H1 (cell line): ENCODE measurements around the gene SV2B. TPM values are rescaled to one million over a fixed set of nuclear protein-coding genes. Genes with fewer than 3 reads are reported as not detected.

ENCODE experiments used
- CTCF ChIA-PET: fragments of 300-600 bp; sonication (Branson Sonifier 250); formaldehyde crosslinking; loops from one replicate; lab custom pipeline; 2021; ENCODE audit not compliant: partially characterized antibody; lab: Charles Lee
- POLR2A ChIA-PET: fragments of 300-600 bp; sonication (Branson Sonifier 250); formaldehyde crosslinking; loops from one replicate; lab custom pipeline; 2021; ENCODE audit warnings: inconsistent platforms; ENCODE audit not compliant: partially characterized antibody; lab: Charles Lee
- DNase-seq, 2 experiments: peaks; one replicate each; pipeline versions ENCODE4 v3.0.0 to v3.0.0-alpha.2; 2010 to 2022; ENCODE audit warnings: low spot score in 2 of 2, low read depth in 1 of 2, mixed read lengths in 1 of 2
- FAIRE-seq: peaks from 2 replicates; lab custom pipeline; 2011; peaks lifted over from hg19 to GRCh38; lab: Jason Lieb, UNC
- H2AFZ ChIP-seq: 2 replicates; pipeline ENCODE4 v1.8.1; 2012; ENCODE audit warnings: low read length, inconsistent platforms
- H2AK5ac ChIP-seq: 2 replicates; pipeline ENCODE4 v1.6.1; 2013; ENCODE audit warnings: low read depth, low read length
- H2BK120ac ChIP-seq: replicated peaks from 2 replicates; pipeline ENCODE3; 2013; ENCODE audit warnings: low read depth, low read length, inconsistent platforms
- H2BK12ac ChIP-seq: 2 replicates; pipeline ENCODE4 v1.6.1; 2013; ENCODE audit warnings: low read depth, low read length
- H2BK15ac ChIP-seq: 2 replicates; pipeline ENCODE4 v1.6.1; 2013; ENCODE audit warnings: low read length
- H2BK20ac ChIP-seq: 2 replicates; pipeline ENCODE4 v1.6.1; 2013; ENCODE audit warnings: low read length
- H2BK5ac ChIP-seq: 2 replicates; pipeline ENCODE4 v1.6.1; 2013; ENCODE audit warnings: low read depth, low read length
- H3K14ac ChIP-seq: 2 replicates; pipeline ENCODE4 v1.6.1; 2013; ENCODE audit warnings: inconsistent platforms; ENCODE audit not compliant: insufficient read length
- H3K18ac ChIP-seq: 2 replicates; pipeline ENCODE4 v1.6.1; 2013; ENCODE audit warnings: low read length; ENCODE audit errors: extremely low read depth
- H3K23ac ChIP-seq: 2 replicates; pipeline ENCODE4 v1.6.1; 2013; ENCODE audit warnings: inconsistent platforms; ENCODE audit not compliant: insufficient read length
- H3K23me2 ChIP-seq: 2 replicates; pipeline ENCODE4 v1.6.1; 2013; ENCODE audit warnings: low read depth, low read length
- H3K27ac ChIP-seq: 2 replicates; pipeline ENCODE4 v1.6.1; 2011; ENCODE audit warnings: low read depth, low read length, inconsistent platforms
- H3K27me3 ChIP-seq, 4 experiments: replicated peaks in 1 of 4; 1 replicate in 1 of 4; 2 replicates in 3 of 4; pipeline versions ENCODE4 v1.6.1 to v1.8.1; 2011 to 2013; ENCODE audit warnings: low read length in 3 of 4, mild to moderate bottlenecking in 3 of 4, inconsistent platforms in 2 of 4, mixed read lengths in 2 of 4, moderate library complexity in 1 of 4; ENCODE audit not compliant: control insufficient read depth in 3 of 4, insufficient read depth in 3 of 4; ENCODE audit errors: extremely low read depth in 1 of 4
- H3K36me3 ChIP-seq, 4 experiments: 2 replicates each; pipeline versions ENCODE4 v1.6.1 to v1.8.1; 2011 to 2013; ENCODE audit warnings: mild to moderate bottlenecking in 4 of 4, low read length in 3 of 4, moderate library complexity in 2 of 4, control low read depth in 1 of 4, inconsistent platforms in 1 of 4; ENCODE audit not compliant: insufficient read depth in 4 of 4, control insufficient read depth in 2 of 4
- H3K4ac ChIP-seq: replicated peaks from 2 replicates; pipeline ENCODE3; 2013; ENCODE audit warnings: low read length, low read depth, mixed read lengths, inconsistent platforms; ENCODE audit not compliant: insufficient read length
- H3K4me1 ChIP-seq, 4 experiments: replicated peaks in 1 of 4; 1 replicate in 1 of 4; 2 replicates in 3 of 4; pipeline versions ENCODE4 v1.6.1 to v1.8.1; 2011 to 2013; ENCODE audit warnings: low read length in 3 of 4, inconsistent platforms in 2 of 4, mixed read lengths in 1 of 4; ENCODE audit not compliant: insufficient read depth in 4 of 4, control insufficient read depth in 3 of 4
- H3K4me2 ChIP-seq, 2 experiments: 2 replicates each; pipeline versions ENCODE4 v1.6.1 to v1.8.1; 2011 to 2013; ENCODE audit warnings: low read depth in 2 of 2, low read length in 2 of 2, control low read depth in 1 of 2, inconsistent platforms in 1 of 2, mild to moderate bottlenecking in 1 of 2; ENCODE audit not compliant: insufficient read depth in 1 of 2
- H3K4me3 ChIP-seq, 4 experiments: fragments of 200-600, 300-600 bp in 1 of 4; sonication (generic), shearing (Covaris generic), sonication (Bioruptor Twin) in 1 of 4; 2 replicates each; pipeline versions ENCODE4 v1.5.1 to v1.8.1; 2011 to 2016; ENCODE audit warnings: low read length in 4 of 4, low read depth in 3 of 4, control low read depth in 2 of 4, inconsistent platforms in 2 of 4, mild to moderate bottlenecking in 2 of 4, mixed read lengths in 1 of 4, moderate library complexity in 1 of 4; ENCODE audit not compliant: insufficient read depth in 2 of 4; ENCODE audit errors: extremely low read depth in 1 of 4
- H3K56ac ChIP-seq: replicated peaks from 2 replicates; pipeline ENCODE3; 2013; ENCODE audit warnings: low read depth, mild to moderate bottlenecking, mixed read lengths, low read length, inconsistent platforms; ENCODE audit not compliant: insufficient read length
- H3K79me1 ChIP-seq: 2 replicates; pipeline ENCODE4 v1.6.1; 2013; ENCODE audit warnings: low read depth, low read length, control low read depth
- H3K79me2 ChIP-seq, 2 experiments: 2 replicates each; pipeline versions ENCODE4 v1.6.1 to v1.8.1; 2012 to 2013; ENCODE audit warnings: low read length in 2 of 2, mild to moderate bottlenecking in 2 of 2, inconsistent platforms in 1 of 2; ENCODE audit not compliant: insufficient read depth in 2 of 2, control insufficient read depth in 1 of 2
- H3K9ac ChIP-seq, 4 experiments: replicated peaks in 1 of 4; 1 replicate in 1 of 4; 2 replicates in 3 of 4; pipeline versions ENCODE4 v1.6.1 to v1.8.1; 2011 to 2013; ENCODE audit warnings: low read depth in 3 of 4, low read length in 3 of 4, control low read depth in 2 of 4, mild to moderate bottlenecking in 2 of 4, moderate library complexity in 2 of 4, inconsistent platforms in 1 of 4; ENCODE audit errors: extremely low read depth in 1 of 4
- H3K9me3 ChIP-seq, 2 experiments: 2 replicates each; pipeline versions ENCODE4 v1.6.1 to v1.8.1; 2012 to 2013; ENCODE audit warnings: mild to moderate bottlenecking in 2 of 2, moderate library complexity in 2 of 2, control low read depth in 1 of 2, inconsistent platforms in 1 of 2, low read depth in 1 of 2, low read length in 1 of 2, mixed read lengths in 1 of 2; ENCODE audit not compliant: insufficient read depth in 2 of 2
- H4K20me1 ChIP-seq, 2 experiments: replicated peaks in 1 of 2; 2 replicates each; pipeline versions ENCODE3 to v1.8.1; 2011 to 2013; ENCODE audit warnings: inconsistent platforms in 2 of 2, low read length in 2 of 2, mild to moderate bottlenecking in 1 of 2; ENCODE audit not compliant: insufficient read depth in 2 of 2, control insufficient read depth in 1 of 2
- H4K5ac ChIP-seq: 2 replicates; pipeline ENCODE4 v1.6.1; 2013; ENCODE audit warnings: low read length, low read depth, mixed read lengths, inconsistent platforms; ENCODE audit not compliant: insufficient read length
- H4K8ac ChIP-seq: 2 replicates; pipeline ENCODE4 v1.8.0; 2013; ENCODE audit warnings: mild to moderate bottlenecking, moderate library complexity, low read length, inconsistent platforms; ENCODE audit not compliant: insufficient read depth; ENCODE audit errors: extremely low read depth
- H4K91ac ChIP-seq: replicated peaks from 2 replicates; pipeline ENCODE3; 2013; ENCODE audit warnings: low read length, mixed read lengths, inconsistent platforms; ENCODE audit not compliant: insufficient read length
- CBX5 ChIP-seq: fragments of 300-800, 300-1000 bp; sonication (generic); IDR thresholded peaks from 2 replicates; pipeline ENCODE4 v1.7.1; 2016; ENCODE audit warnings: antibody characterized with exemption, low read length, low read depth
- CBX8 ChIP-seq: fragments of 300-800, 300-1000 bp; sonication (generic); IDR thresholded peaks from 2 replicates; pipeline ENCODE4 v1.7.1; 2016; ENCODE audit warnings: low read depth, low read length, borderline replicate concordance
- CHD1 ChIP-seq: IDR thresholded peaks from 2 replicates; pipeline ENCODE4 v1.6.1; 2012; ENCODE audit warnings: low read depth, low read length, improper control_type of control experiment
- CTBP2 ChIP-seq: IDR thresholded peaks from 2 replicates; pipeline ENCODE4 v1.7.0; 2011; ENCODE audit warnings: borderline replicate concordance, mild to moderate bottlenecking, moderate library complexity, mixed read lengths, low read length; ENCODE audit not compliant: insufficient read depth, insufficient read length
- EP300 ChIP-seq, 2 experiments: IDR thresholded peaks; 1 replicate in 1 of 2; 2 replicates in 1 of 2; pipeline ENCODE4 v1.6.1; 2011 to 2012; ENCODE audit warnings: low read depth in 2 of 2, low read length in 2 of 2, mild to moderate bottlenecking in 2 of 2, borderline replicate concordance in 1 of 2, inconsistent platforms in 1 of 2, moderate library complexity in 1 of 2
- HDAC2 ChIP-seq, 2 experiments: fragments of 300-600 bp in 1 of 2; sonication (generic) in 1 of 2; IDR thresholded peaks; 2 replicates each; pipeline ENCODE4 v1.6.1; 2011 to 2012; ENCODE audit warnings: low read depth in 2 of 2, low read length in 2 of 2, mild to moderate bottlenecking in 2 of 2, moderate library complexity in 2 of 2, borderline replicate concordance in 1 of 2, inconsistent platforms in 1 of 2
- KDM4A ChIP-seq: IDR thresholded peaks from one replicate; pipeline ENCODE4 v1.7.1; 2012; ENCODE audit warnings: low read depth, mild to moderate bottlenecking, moderate library complexity, low read length, inconsistent platforms; ENCODE audit not compliant: severe bottlenecking
- NRF1 ChIP-seq: IDR thresholded peaks from 2 replicates; pipeline ENCODE4 v1.6.1; 2011; ENCODE audit warnings: mild to moderate bottlenecking, low read depth, low read length, improper control_type of control experiment
- POLR2AphosphoS5 ChIP-seq: IDR thresholded peaks from 2 replicates; pipeline ENCODE4 v1.6.1; 2011; ENCODE audit warnings: low read depth, low read length
- RAD21 ChIP-seq, 2 experiments: IDR thresholded peaks in 1 of 2; conservative IDR thresholded peaks in 1 of 2; 2 replicates each; pipeline ENCODE4 v1.6.1; 2011; ENCODE audit warnings: low read depth in 2 of 2, low read length in 2 of 2, improper control_type of control experiment in 1 of 2, inconsistent platforms in 1 of 2, mild to moderate bottlenecking in 1 of 2, moderate library complexity in 1 of 2
- SUZ12 ChIP-seq: fragments of 200-600 bp; sonication (generic); IDR thresholded peaks from 2 replicates; pipeline ENCODE4 v1.6.1; 2012; ENCODE audit warnings: mild to moderate bottlenecking, inconsistent platforms, low read length, moderate library complexity, mixed read lengths
- TAF1 ChIP-seq: IDR thresholded peaks from 2 replicates; pipeline ENCODE4 v1.6.1; 2011; ENCODE audit warnings: mild to moderate bottlenecking, low read depth, low read length
- WGBS, 2 experiments: shearing (Covaris generic) in 1 of 2; methylation state at CpG; one replicate each; pipeline versions ENCODE4 v1.1.6 to v1.1.7; 2013 to 2015; ENCODE audit warnings: low lambda C conversion rate in 2 of 2, mixed read lengths in 2 of 2, inconsistent platforms in 1 of 2, low coverage in 1 of 2, missing lambda C conversion rate in 1 of 2; ENCODE audit not compliant: insufficient replicate concordance in 2 of 2, insufficient coverage in 1 of 2, insufficient read length in 1 of 2; ENCODE audit errors: extremely low coverage in 1 of 2, missing lambda C conversion rate in 1 of 2; 5-methylcytosine and 5-hydroxymethylcytosine counted together
- polyA plus RNA-seq, 7 experiments: library from polyadenylated mRNA; depleted of rRNA in 3 of 7; stranded (reverse) in 5 of 7; unstranded in 2 of 7; fragments of >200 nt in 5 of 7; fragments of 200-250 nt in 2 of 7; gene quantifications; 1 replicate in 5 of 7; 2 replicates in 1 of 7; 4 replicates in 1 of 7; pipeline versions ENCODE4 v1.2.1 to v1.2.3, GENCODE V29; 2011 to 2013; ENCODE audit warnings: missing spikeins in 2 of 7, mixed read lengths in 2 of 7
- total RNA-seq: library from RNA; stranded (reverse); fragmentation: NEBNext Ultra II Directional; extraction: Animal tissue kit (Norgen Biotek cat#: 25700); gene quantifications from 2 replicates; pipeline ENCODE4 v1.2.1, GENCODE V29; 2021
- TF ChIP-seq, protein P1 (sequence below): IDR thresholded peaks from 2 replicates; pipeline ENCODE4 v1.6.1; 2012; ENCODE audit warnings: inconsistent platforms

SV2B gene
- total and polyA plus RNA-seq, 2 of the 8 experiments (the other 6 are each of a cell fraction or from before 2014, with no cell fraction given): 0.09 to 0.20 TPM

DNA sequence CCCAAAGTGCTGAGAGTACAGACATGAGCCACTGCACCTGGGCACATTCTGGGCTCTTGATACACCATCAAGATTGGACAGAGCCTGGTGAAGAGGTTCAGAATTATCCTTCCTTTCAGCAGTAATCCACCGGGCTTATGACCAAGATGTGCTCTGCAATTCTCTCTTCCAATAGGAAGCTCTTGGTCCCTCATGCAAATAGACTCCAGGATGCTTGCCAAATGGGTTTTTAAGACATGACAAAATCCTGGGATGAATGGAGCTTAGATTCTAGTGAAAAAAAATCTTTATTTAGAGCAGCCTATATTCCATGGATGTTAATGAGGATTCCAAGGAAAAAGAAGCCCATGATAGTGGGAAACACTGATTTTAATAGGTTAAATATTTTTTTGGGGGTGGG is 119.1 kb downstream of the SV2B start:
- no peaks in the 10 kb centered on the region for H3K27me3 ChIP-seq
- H3K9ac ChIP-seq: no peak overlapping the region
- no peak overlapping the region for H3K14ac ChIP-seq
- H3K56ac ChIP-seq: no peak overlapping the region
- FAIRE-seq: no peak
- H3K9me3 ChIP-seq: no peaks in the 10 kb centered on the region
- H2BK5ac ChIP-seq: no peak overlapping the region
- no peak overlapping the region for H2BK120ac ChIP-seq
- no peak overlapping the region for H2BK12ac ChIP-seq
- H2BK15ac ChIP-seq: no peak overlapping the region
- no peak overlapping the region for H3K27ac ChIP-seq
- no peak overlapping the region for H2AK5ac ChIP-seq
- no peaks in the 10 kb centered on the region for H3K23me2 ChIP-seq
- no peak overlapping the region for H3K4me3 ChIP-seq
- no peak overlapping the region for H4K8ac ChIP-seq
- no peak overlapping the region for H4K91ac ChIP-seq
- no peak overlapping the region for H4K5ac ChIP-seq
- TF ChIP-seq CTBP2 (no peak), TAF1 (no peak), CHD1 (no peak), EP300 (IDR thresholded peaks at IDR 0.05; ENCODE audit: borderline replicate concordance in 1 of 2, low read depth in 2 of 2, low read length in 2 of 2) (no peak), NRF1 (no peak), POLR2AphosphoS5 (no peak), KDM4A (no peak), SUZ12 (no peak), CBX8 (no peak), HDAC2 (IDR thresholded peaks at IDR 0.05; ENCODE audit: borderline replicate concordance in 1 of 2, low read depth in 2 of 2, low read length in 2 of 2) (no peak), RAD21 (IDR thresholded peaks at IDR 0.05 in 1 of 2, conservative IDR thresholded peaks at IDR 0.05 in 1 of 2; ENCODE audit: low read depth in 2 of 2, low read length in 2 of 2) (no peak), CBX5 (no peak)
- TF ChIP-seq, protein P1, sequence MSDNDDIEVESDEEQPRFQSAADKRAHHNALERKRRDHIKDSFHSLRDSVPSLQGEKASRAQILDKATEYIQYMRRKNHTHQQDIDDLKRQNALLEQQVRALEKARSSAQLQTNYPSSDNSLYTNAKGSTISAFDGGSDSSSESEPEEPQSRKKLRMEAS: no peak
- TF ChIP-seq, all 59 proteins: peak for 0
- H4K20me1 ChIP-seq: no peaks in the 10 kb centered on the region
- H3K36me3 ChIP-seq: no peaks in the 10 kb centered on the region; a peak in 1 of 8 replicates
- no peak overlapping the region for H3K4ac ChIP-seq
- no peaks in the 10 kb centered on the region for H3K79me1 ChIP-seq
- H3K18ac ChIP-seq: no peak overlapping the region
- 83% methylated on average over 1 of the region's 1 CpG; no CpG with 5 or more reads in 1 of the 2 experiments for WGBS, 2 experiments
- ChIA-PET CTCF (interaction anchor here (0.6 to 1.6 kb wide), 7 partner anchors 16 to 287 kb away, joined by 3 to 7 read pairs (median 4); partner anchors contain the start of gene HDDC3), POLR2A (no interaction called here)
- H3K79me2 ChIP-seq: no peaks in the 10 kb centered on the region
- no peak overlapping the region for H3K23ac ChIP-seq
- H3K4me2 ChIP-seq: no peak overlapping the region
- H2BK20ac ChIP-seq: no peak overlapping the region
- H2AFZ ChIP-seq: no peak overlapping the region
- DNase-seq: no peak
- peaks cover 0 to 5% (median 2%) of the 10 kb centered on the region in 4 experiments; a peak in 2 of 7 replicates for H3K4me1 ChIP-seq
